HL-60 (cell line): Measurements from ENCODE around the gene ERCC2.
A peak's percentile ranks its signal among the peaks of the same experiment; 100 is the strongest.

ENCODE experiments used
- DNase-seq, 2 experiments: peaks; one replicate each; pipeline ENCODE4 v3.0.0-alpha.2; 2010 to 2020; ENCODE audit warnings: low read depth in 1 of 2, low spot score in 1 of 2
- H3K27ac ChIP-seq: fragments of 250-450 bp; sonication (Bioruptor Pico); replicated peaks from 2 replicates; pipeline ENCODE4 v1.5.1; 2020; ENCODE audit warnings: mild to moderate bottlenecking, moderate library complexity
- H3K27me3 ChIP-seq: fragments of 250-450 bp; sonication (Bioruptor Pico); 2 replicates; pipeline ENCODE4 v1.5.1; 2021; ENCODE audit warnings: mild to moderate bottlenecking, moderate library complexity; ENCODE audit not compliant: insufficient read depth, poor library complexity, severe bottlenecking
- H3K4me3 ChIP-seq: replicated peaks from 2 replicates; pipeline ENCODE4 v1.5.1; 2011; ENCODE audit warnings: mild to moderate bottlenecking, control low read depth, low read length; ENCODE audit not compliant: insufficient read depth
- CTCF ChIP-seq: IDR thresholded peaks from one replicate; pipeline ENCODE4 v1.5.1; 2011; ENCODE audit warnings: low read length, control low read depth, inconsistent platforms; ENCODE audit not compliant: insufficient read depth
- GABPA ChIP-seq: IDR thresholded peaks from 2 replicates; pipeline ENCODE4 v1.6.1; 2012; ENCODE audit warnings: low read depth
- POLR2AphosphoS5 ChIP-seq: IDR thresholded peaks from 2 replicates; pipeline ENCODE4 v1.6.1; 2012; ENCODE audit warnings: low read depth
- REST ChIP-seq: IDR thresholded peaks from 2 replicates; pipeline ENCODE4 v1.6.1; 2012; ENCODE audit warnings: low read depth; ENCODE audit not compliant: insufficient replicate concordance
- SPI1 ChIP-seq: IDR thresholded peaks from 2 replicates; pipeline ENCODE4 v1.6.1; 2012; ENCODE audit warnings: low read depth, mild to moderate bottlenecking, borderline replicate concordance

Gene ERCC2

GRCh38 chr19:45395821-45396617 lies 25.6 kb upstream of the ERCC2 start:
- Histone ChIP-seq H3K27me3 (peaks cover 4% of the 10 kb centered on the region), H3K4me3 (no peak overlapping the region), H3K27ac (no peak overlapping the region)
- DNase-seq: no peak
- TF ChIP-seq CTCF: no peak
- TF ChIP-seq GABPA: no peak
- no peak for TF ChIP-seq POLR2AphosphoS5
- no peak for TF ChIP-seq SPI1
- no peak for TF ChIP-seq REST

GRCh38 chr19:45391871-45392665 lies 21.7 kb upstream of the ERCC2 start:
- Histone ChIP-seq H3K27ac (no peak overlapping the region), H3K4me3 (no peak overlapping the region), H3K27me3 (peaks cover 3% of the 10 kb centered on the region)
- TF ChIP-seq SPI1: no peak
- no peak for TF ChIP-seq GABPA
- TF ChIP-seq CTCF: no peak
- no peak for TF ChIP-seq REST
- no peak for TF ChIP-seq POLR2AphosphoS5
- DNase-seq: no peak

GRCh38 chr19:45391346-45391745 lies 21.0 kb upstream of the ERCC2 start:
- Histone ChIP-seq H3K4me3 (no peak overlapping the region), H3K27ac (no peak overlapping the region), H3K27me3 (peaks cover 5% of the 10 kb centered on the region)
- TF ChIP-seq REST: no peak
- no peak for TF ChIP-seq POLR2AphosphoS5
- TF ChIP-seq GABPA: no peak
- TF ChIP-seq CTCF: no peak
- no peak for TF ChIP-seq SPI1
- peak in 1 of 2 experiments; percentile 22 for DNase-seq
